BLaER1 (cell line): Measurements from ENCODE around the gene DZANK1.
"Not testable (repeated sequence)": the region's sequence is repeated elsewhere in the genome, so short reads cannot be mapped to it uniquely, and the experiment has no call there.

Experiments
- H3K27ac ChIP-seq: shearing (Covaris generic); formaldehyde crosslinking; 2 replicates; pipeline ENCODE4 v1.8.1; 2022
- H3K27me3 ChIP-seq: shearing (Covaris generic); formaldehyde crosslinking; 2 replicates; pipeline ENCODE4 v1.8.1; 2022
- H3K36me3 ChIP-seq: shearing (Covaris generic); formaldehyde crosslinking; 2 replicates; pipeline ENCODE4 v1.8.1; 2022
- H3K4me1 ChIP-seq: shearing (Covaris generic); formaldehyde crosslinking; 2 replicates; pipeline ENCODE4 v1.8.1; 2022
- H3K4me2 ChIP-seq: shearing (Covaris generic); formaldehyde crosslinking; 2 replicates; pipeline ENCODE4 v1.8.1; 2022
- H3K4me3 ChIP-seq: shearing (Covaris generic); formaldehyde crosslinking; 2 replicates; pipeline ENCODE4 v1.8.1; 2022
- H3K9ac ChIP-seq: shearing (Covaris generic); formaldehyde crosslinking; 2 replicates; pipeline ENCODE4 v1.8.1; 2022
- H3K9me3 ChIP-seq: shearing (Covaris generic); formaldehyde crosslinking; 2 replicates; pipeline ENCODE4 v1.8.1; 2022
- H4K20me1 ChIP-seq: shearing (Covaris generic); formaldehyde crosslinking; 2 replicates; pipeline ENCODE4 v1.8.1; 2022
- Cebpa-rat ChIP-seq: shearing (Covaris generic); IDR thresholded peaks from 2 replicates; pipeline ENCODE4 v1.8.1; 2022

Gene DZANK1

DNA sequence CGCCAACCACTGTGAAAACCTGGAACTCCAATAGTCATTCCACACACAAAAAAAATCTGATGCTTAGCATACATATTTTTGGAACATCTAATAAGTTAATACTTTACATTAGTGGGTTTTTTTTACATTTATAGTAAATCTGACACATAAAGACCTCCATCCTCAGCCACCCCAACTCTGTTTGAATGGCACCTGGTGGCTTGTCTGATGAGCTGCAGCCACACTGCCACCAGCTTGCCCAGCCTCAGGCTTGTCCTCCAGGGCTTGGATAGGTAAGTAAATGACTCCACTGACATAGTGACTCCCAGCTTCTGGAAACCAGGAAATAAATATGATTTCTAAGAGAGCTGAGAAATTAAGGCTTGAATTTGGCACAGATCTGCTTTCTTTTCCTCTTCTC, 107.0 kb downstream of the DZANK1 start:
- Histone ChIP-seq H3K4me3 (no peak overlapping the region), H3K9ac (no peak overlapping the region), H3K36me3 (no peaks in the 10 kb centered on the region), H3K27ac (no peak overlapping the region), H3K4me2 (no peak overlapping the region), H3K27me3 (no peaks in the 10 kb centered on the region), H3K4me1 (no peaks in the 10 kb centered on the region), H4K20me1 (no peaks in the 10 kb centered on the region), H3K9me3 (no peaks in the 10 kb centered on the region)
- TF ChIP-seq Cebpa-rat, result no peak

DNA sequence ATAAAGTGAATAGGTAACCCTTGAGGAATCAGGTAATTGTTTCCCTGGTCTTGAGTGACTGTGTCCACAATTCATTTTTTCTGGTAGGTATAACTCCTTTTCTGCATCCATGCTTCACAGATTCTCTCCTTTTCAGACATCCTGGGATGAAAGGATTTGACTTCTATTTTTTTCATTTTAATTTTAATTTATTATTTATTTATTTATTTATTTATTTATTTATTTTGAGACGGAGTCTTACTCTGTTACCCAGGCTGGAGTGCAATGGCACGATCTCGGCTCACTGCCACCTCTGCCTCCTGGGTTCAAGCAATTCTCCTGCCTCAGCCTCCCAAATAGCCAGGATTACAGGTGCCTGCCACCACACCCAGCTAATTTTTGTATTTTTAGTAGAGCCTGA, 117.1 kb downstream of the DZANK1 start:
- not testable (repeated sequence) for H3K4me1 ChIP-seq, H3K27ac ChIP-seq, H3K9ac ChIP-seq, H3K27me3 ChIP-seq, H3K36me3 ChIP-seq, H3K4me2 ChIP-seq, H3K4me3 ChIP-seq, H4K20me1 ChIP-seq, H3K9me3 ChIP-seq
